WTC11 (cell line): Measurements from ENCODE around the gene PCBP3. TPM values are rescaled to one million over a fixed set of nuclear protein-coding genes. Genes with fewer than 3 reads are reported as not detected.

Experiments used
- ATAC-seq: fragments of 200-7000 bp; cut with Tn5 transposase; 2 replicates; pipeline ENCODE4 v1.10.0; 2021; ENCODE audit warnings: mild to moderate bottlenecking, moderate library complexity
- CTCF ChIA-PET: fragments of 300-600 bp; sonication (Branson Sonifier 250); formaldehyde crosslinking; loops from one replicate; lab custom pipeline; 2021; ENCODE audit warnings: antibody characterized with exemption; lab: Charles Lee
- POLR2A ChIA-PET: fragments of 350-600 bp; sonication (Branson Sonifier 250); formaldehyde crosslinking; loops from one replicate; lab custom pipeline; 2021; ENCODE audit warnings: antibody characterized with exemption; lab: Charles Lee
- DNase-seq: peaks from one replicate; pipeline ENCODE4 v3.0.0; 2021; ENCODE audit warnings: low spot score
- H3K27ac Mint-ChIP-seq: 2 replicates; pipeline ENCODE4 v1.8.0; 2021; ENCODE audit warnings: mixed read lengths
- H3K27me3 Mint-ChIP-seq: 2 replicates; pipeline ENCODE4 v1.8.0; 2021; ENCODE audit warnings: low read depth, mild to moderate bottlenecking, moderate library complexity, mixed read lengths
- H3K36me3 Mint-ChIP-seq: 2 replicates; pipeline ENCODE4 v1.8.0; 2021; ENCODE audit warnings: mixed read lengths
- H3K4me1 Mint-ChIP-seq: 2 replicates; pipeline ENCODE4 v1.8.0; 2022; ENCODE audit warnings: mixed read lengths
- H3K4me3 Mint-ChIP-seq: 2 replicates; pipeline ENCODE4 v1.8.0; 2021; ENCODE audit warnings: mild to moderate bottlenecking, moderate library complexity, mixed read lengths
- H3K9me3 Mint-ChIP-seq: 2 replicates; pipeline ENCODE4 v1.8.0; 2021; ENCODE audit warnings: mixed read lengths
- ARID4B ChIP-seq: sonication (generic); formaldehyde crosslinking; IDR thresholded peaks from 2 replicates; pipeline ENCODE4 v1.8.0; 2023; ENCODE audit warnings: missing genetic modification reagents, mild to moderate bottlenecking, borderline replicate concordance
- ATF1 ChIP-seq: sonication (generic); formaldehyde crosslinking; IDR thresholded peaks from 2 replicates; pipeline ENCODE4 v1.8.1; 2023; ENCODE audit warnings: mild to moderate bottlenecking, moderate library complexity, missing genetic modification reagents
- CDX4 ChIP-seq: fragments of 250-450 bp; sonication (Bioruptor Pico); IDR thresholded peaks from 2 replicates; pipeline ENCODE4 v1.9.0; 2021; ENCODE audit warnings: moderate library complexity, mild to moderate bottlenecking, inconsistent platforms, borderline replicate concordance
- EMX1 ChIP-seq: fragments of 250-450 bp; sonication (Bioruptor Pico); IDR thresholded peaks from 2 replicates; pipeline ENCODE4 v1.8.0; 2021; ENCODE audit warnings: mild to moderate bottlenecking
- ERG ChIP-seq: fragments of 250-450 bp; sonication (Bioruptor Pico); IDR thresholded peaks from 2 replicates; pipeline ENCODE4 v1.8.0; 2021; ENCODE audit warnings: mild to moderate bottlenecking
- ESRRA ChIP-seq: sonication (generic); formaldehyde crosslinking; IDR thresholded peaks from 2 replicates; pipeline ENCODE4 v1.8.1; 2022; ENCODE audit warnings: mild to moderate bottlenecking, missing genetic modification reagents, borderline replicate concordance
- FOXJ3 ChIP-seq: sonication (generic); formaldehyde crosslinking; IDR thresholded peaks from 2 replicates; pipeline ENCODE4 v1.9.0; 2021; ENCODE audit warnings: missing genetic modification reagents, mild to moderate bottlenecking, borderline replicate concordance
- JAZF1 ChIP-seq: fragments of 250-450 bp; sonication (Bioruptor Pico); IDR thresholded peaks from 2 replicates; pipeline ENCODE4 v1.9.0; 2021; ENCODE audit warnings: moderate library complexity, mild to moderate bottlenecking, inconsistent platforms
- MLX ChIP-seq: sonication (generic); formaldehyde crosslinking; IDR thresholded peaks from 2 replicates; pipeline ENCODE4 v1.8.1; 2023; ENCODE audit warnings: mild to moderate bottlenecking, missing genetic modification reagents, moderate library complexity
- NFYB ChIP-seq: sonication (generic); formaldehyde crosslinking; conservative IDR thresholded peaks from 2 replicates; pipeline ENCODE4 v1.8.0; 2022; ENCODE audit warnings: low read depth, missing genetic modification reagents
- NR1H2 ChIP-seq: sonication (generic); formaldehyde crosslinking; IDR thresholded peaks from 2 replicates; pipeline ENCODE4 v1.9.0; 2021; ENCODE audit warnings: mild to moderate bottlenecking, moderate library complexity, missing genetic modification reagents
- TCF7 ChIP-seq: sonication (generic); formaldehyde crosslinking; IDR thresholded peaks from 2 replicates; pipeline ENCODE4 v1.8.0; 2022; ENCODE audit warnings: mild to moderate bottlenecking, low read depth, missing genetic modification reagents, moderate library complexity
- USF2 ChIP-seq: sonication (generic); formaldehyde crosslinking; IDR thresholded peaks from 2 replicates; pipeline ENCODE4 v1.8.1; 2023; ENCODE audit warnings: mild to moderate bottlenecking, missing genetic modification reagents, moderate library complexity
- ZNF121 ChIP-seq: sonication (generic); formaldehyde crosslinking; IDR thresholded peaks from 2 replicates; pipeline ENCODE4 v1.8.0; 2023; ENCODE audit warnings: missing genetic modification reagents
- ZNF317 ChIP-seq: sonication (generic); formaldehyde crosslinking; IDR thresholded peaks from 2 replicates; pipeline ENCODE4 v1.8.1; 2023; ENCODE audit warnings: low read depth, mild to moderate bottlenecking, moderate library complexity, missing genetic modification reagents, borderline replicate concordance
- ZNF396 ChIP-seq: fragments of 250-450 bp; sonication (Bioruptor Pico); IDR thresholded peaks from 2 replicates; pipeline ENCODE4 v1.8.0; 2021; ENCODE audit warnings: mild to moderate bottlenecking, moderate library complexity, borderline replicate concordance
- ZNF512 ChIP-seq: sonication (generic); formaldehyde crosslinking; IDR thresholded peaks from 2 replicates; pipeline ENCODE4 v1.8.1; 2022; ENCODE audit warnings: missing genetic modification reagents, borderline replicate concordance
- total RNA-seq: library from RNA; stranded (reverse); gene quantifications from 3 replicates; pipeline ENCODE4 v1.2.3, GENCODE V29; 2021
- TF ChIP-seq, protein P1 (sequence below): sonication (generic); formaldehyde crosslinking; conservative IDR thresholded peaks from 2 replicates; pipeline ENCODE4 v1.8.1; 2023; ENCODE audit warnings: mild to moderate bottlenecking, low read depth, missing genetic modification reagents, moderate library complexity
- TF ChIP-seq, protein P2 (sequence below): fragments of 250-450 bp; sonication (Bioruptor Pico); IDR thresholded peaks from 2 replicates; pipeline ENCODE4 v1.9.0; 2021; ENCODE audit warnings: mild to moderate bottlenecking
- TF ChIP-seq, protein P3 (sequence below): sonication (generic); formaldehyde crosslinking; IDR thresholded peaks from 2 replicates; pipeline ENCODE4 v1.8.0; 2022; ENCODE audit warnings: mild to moderate bottlenecking, missing genetic modification reagents
- TF ChIP-seq, protein P4 (sequence below): sonication (generic); formaldehyde crosslinking; conservative IDR thresholded peaks from 2 replicates; pipeline ENCODE4 v1.8.1; 2022; ENCODE audit warnings: mild to moderate bottlenecking, missing genetic modification reagents

PCBP3 gene
- total RNA-seq, 1 experiment from 2014 or later: 8.5 TPM

DNA sequence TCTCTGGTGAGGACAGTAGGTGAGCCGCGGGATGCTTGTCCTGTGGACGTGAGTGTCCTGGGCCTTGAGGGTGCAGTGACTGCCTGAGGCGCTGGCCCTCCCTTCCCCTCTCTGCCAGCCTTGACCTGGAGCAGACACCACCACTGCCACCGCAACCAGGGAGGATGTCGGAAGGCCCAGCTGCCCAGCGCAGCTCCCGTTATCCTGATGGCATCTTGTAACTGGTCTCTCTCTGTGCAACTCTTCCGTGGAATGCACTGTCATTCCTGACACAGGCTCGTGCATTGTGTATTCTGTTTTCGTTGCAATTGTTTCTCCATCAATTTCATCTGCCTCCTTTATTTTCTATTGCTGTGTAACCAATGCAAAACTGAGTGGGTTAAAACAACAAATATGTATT, 118.2 kb downstream of the PCBP3 start:
- ChIA-PET POLR2A (no interaction called here), CTCF (no interaction called here)
- Mint-ChIP-seq H3K4me1 (no peaks in the 10 kb centered on the region), H3K36me3 (no peaks in the 10 kb centered on the region), H3K27me3 (no peaks in the 10 kb centered on the region), H3K9me3 (peaks cover 3% of the 10 kb centered on the region; the same call in 1 of the 2 replicates), H3K27ac (no peak overlapping the region), H3K4me3 (no peak overlapping the region)
- TF ChIP-seq, protein P1, sequence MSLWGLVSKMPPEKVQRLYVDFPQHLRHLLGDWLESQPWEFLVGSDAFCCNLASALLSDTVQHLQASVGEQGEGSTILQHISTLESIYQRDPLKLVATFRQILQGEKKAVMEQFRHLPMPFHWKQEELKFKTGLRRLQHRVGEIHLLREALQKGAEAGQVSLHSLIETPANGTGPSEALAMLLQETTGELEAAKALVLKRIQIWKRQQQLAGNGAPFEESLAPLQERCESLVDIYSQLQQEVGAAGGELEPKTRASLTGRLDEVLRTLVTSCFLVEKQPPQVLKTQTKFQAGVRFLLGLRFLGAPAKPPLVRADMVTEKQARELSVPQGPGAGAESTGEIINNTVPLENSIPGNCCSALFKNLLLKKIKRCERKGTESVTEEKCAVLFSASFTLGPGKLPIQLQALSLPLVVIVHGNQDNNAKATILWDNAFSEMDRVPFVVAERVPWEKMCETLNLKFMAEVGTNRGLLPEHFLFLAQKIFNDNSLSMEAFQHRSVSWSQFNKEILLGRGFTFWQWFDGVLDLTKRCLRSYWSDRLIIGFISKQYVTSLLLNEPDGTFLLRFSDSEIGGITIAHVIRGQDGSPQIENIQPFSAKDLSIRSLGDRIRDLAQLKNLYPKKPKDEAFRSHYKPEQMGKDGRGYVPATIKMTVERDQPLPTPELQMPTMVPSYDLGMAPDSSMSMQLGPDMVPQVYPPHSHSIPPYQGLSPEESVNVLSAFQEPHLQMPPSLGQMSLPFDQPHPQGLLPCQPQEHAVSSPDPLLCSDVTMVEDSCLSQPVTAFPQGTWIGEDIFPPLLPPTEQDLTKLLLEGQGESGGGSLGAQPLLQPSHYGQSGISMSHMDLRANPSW (CRISPR knock-in tag): no peak
- no peak for TF ChIP-seq NR1H2
- no peak for TF ChIP-seq NFYB (CRISPR knock-in tag)
- TF ChIP-seq ZNF121: no peak
- TF ChIP-seq, protein P2, sequence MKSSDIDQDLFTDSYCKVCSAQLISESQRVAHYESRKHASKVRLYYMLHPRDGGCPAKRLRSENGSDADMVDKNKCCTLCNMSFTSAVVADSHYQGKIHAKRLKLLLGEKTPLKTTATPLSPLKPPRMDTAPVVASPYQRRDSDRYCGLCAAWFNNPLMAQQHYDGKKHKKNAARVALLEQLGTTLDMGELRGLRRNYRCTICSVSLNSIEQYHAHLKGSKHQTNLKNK (CRISPR knock-in tag): no peak
- no peak for TF ChIP-seq TCF7 (CRISPR knock-in tag)
- no peak for TF ChIP-seq ZNF512
- TF ChIP-seq ESRRA (CRISPR knock-in tag): no peak
- TF ChIP-seq, protein P3, sequence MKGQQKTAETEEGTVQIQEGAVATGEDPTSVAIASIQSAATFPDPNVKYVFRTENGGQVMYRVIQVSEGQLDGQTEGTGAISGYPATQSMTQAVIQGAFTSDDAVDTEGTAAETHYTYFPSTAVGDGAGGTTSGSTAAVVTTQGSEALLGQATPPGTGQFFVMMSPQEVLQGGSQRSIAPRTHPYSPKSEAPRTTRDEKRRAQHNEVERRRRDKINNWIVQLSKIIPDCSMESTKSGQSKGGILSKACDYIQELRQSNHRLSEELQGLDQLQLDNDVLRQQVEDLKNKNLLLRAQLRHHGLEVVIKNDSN (CRISPR knock-in tag): no peak
- TF ChIP-seq, protein P4, sequence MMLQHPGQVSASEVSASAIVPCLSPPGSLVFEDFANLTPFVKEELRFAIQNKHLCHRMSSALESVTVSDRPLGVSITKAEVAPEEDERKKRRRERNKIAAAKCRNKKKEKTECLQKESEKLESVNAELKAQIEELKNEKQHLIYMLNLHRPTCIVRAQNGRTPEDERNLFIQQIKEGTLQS: no peak
- TF ChIP-seq FOXJ3: no peak
- no peak for TF ChIP-seq MLX (CRISPR knock-in tag)
- TF ChIP-seq EMX1 (CRISPR knock-in tag): no peak
- TF ChIP-seq CDX4 (CRISPR knock-in tag): no peak
- no peak for TF ChIP-seq ATF1 (CRISPR knock-in tag)
- TF ChIP-seq JAZF1 (CRISPR knock-in tag): no peak
- ATAC-seq: no peak
- no peak for DNase-seq

GRCh38 chr21:45763074-45763473, 119.5 kb downstream of the PCBP3 start:
- POLR2A ChIA-PET: no interaction called here
- ATAC-seq: no peak
- CTCF ChIA-PET: interaction anchor here (0.5 kb wide), 1 partner anchor 1503 kb away, joined by 3 read pairs; no protein-coding TSS in a partner anchor
- no peaks in the 10 kb centered on the region for H3K36me3 Mint-ChIP-seq
- no peaks in the 10 kb centered on the region for H3K27me3 Mint-ChIP-seq
- H3K4me1 Mint-ChIP-seq: no peaks in the 10 kb centered on the region
- H3K27ac Mint-ChIP-seq: no peak overlapping the region
- DNase-seq: no peak
- no peaks in the 10 kb centered on the region for H3K9me3 Mint-ChIP-seq
- H3K4me3 Mint-ChIP-seq: no peak overlapping the region
- TF ChIP-seq ARID4B (CRISPR knock-in tag) (no peak), ZNF396 (CRISPR knock-in tag) (no peak), ZNF317 (CRISPR knock-in tag) (no peak), ERG (CRISPR knock-in tag) (no peak), EMX1 (CRISPR knock-in tag) (no peak), USF2 (CRISPR knock-in tag) (no peak)
- TF ChIP-seq, protein P4: no peak
